Breast epithelium (tissue), 3 donors: Measurements from ENCODE around the gene CBFA2T3.

Experiments used
- CTCF ChIP-seq, 3 donors: fragments of 450-650 bp; IDR thresholded peaks; one replicate each; pipeline ENCODE4 v1.5.1; 2016 to 2017; ENCODE audit warnings: antibody characterized with exemption in 3 of 3, mild to moderate bottlenecking in 3 of 3, moderate library complexity in 3 of 3
- POLR2A ChIP-seq: fragments of 450-650 bp; IDR thresholded peaks from one replicate; pipeline ENCODE4 v1.6.1; 2016; ENCODE audit warnings: antibody characterized with exemption, mild to moderate bottlenecking, moderate library complexity
- POLR2AphosphoS5 ChIP-seq, 3 donors: sonication (generic); formaldehyde crosslinking; IDR thresholded peaks; one replicate each; pipeline ENCODE4 v1.6.1; 2017; ENCODE audit warnings: antibody characterized with exemption in 3 of 3

GRCh38 chr16:88907768-88908167 is 69.2 kb downstream of the CBFA2T3 start:
- TF ChIP-seq CTCF (IDR thresholded peaks at IDR 0.05) (no peak), POLR2A (no peak), POLR2AphosphoS5 (IDR thresholded peaks at IDR 0.05) (no peak)
